ENCODE measurements around the gene ATG10. TPM values are rescaled to one million over a fixed set of nuclear protein-coding genes. Genes with fewer than 3 reads are reported as not detected.

Gene ATG10
- total and polyA plus RNA-seq, 2 of the 8 experiments (the other 6 are each of a cell fraction or from before 2014, with no cell fraction given) = 3.7 to 8.8 TPM

DNA sequence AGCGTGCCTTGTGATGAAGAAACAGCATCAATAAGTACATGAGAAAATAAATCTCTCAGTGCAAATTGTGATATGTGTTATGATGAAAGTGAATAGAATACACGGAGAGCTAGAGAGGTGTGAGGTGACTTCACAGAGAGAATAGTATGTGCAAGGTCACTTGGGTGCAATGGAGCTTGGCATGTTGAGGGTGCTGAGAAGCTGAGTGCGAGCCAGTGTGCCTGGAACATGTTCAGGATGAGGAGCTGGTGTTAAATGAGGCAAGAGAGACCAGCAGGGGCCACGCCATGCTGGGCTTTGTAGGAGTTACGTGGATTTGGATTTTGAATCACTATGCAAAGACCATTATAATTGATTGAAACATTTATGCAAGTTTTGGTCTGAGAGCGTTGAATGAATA lies 319.1 kb downstream of the ATG10 start (continued):
- no peak for TF ChIP-seq GTF2F1 (IDR thresholded peaks at IDR 0.05; ENCODE audit: borderline replicate concordance, low read depth, low read length)
- no peak for TF ChIP-seq CBX5 (IDR thresholded peaks at IDR 0.05; ENCODE audit: low read depth, low read length)
- no peak for TF ChIP-seq RFX5 (IDR thresholded peaks at IDR 0.05; ENCODE audit: borderline replicate concordance, low read depth, low read length)
- no peak for TF ChIP-seq TAF7 (optimal IDR thresholded peaks at IDR 0.05; ENCODE audit: borderline replicate concordance, low read depth, low read length)
- TF ChIP-seq, protein P1, sequence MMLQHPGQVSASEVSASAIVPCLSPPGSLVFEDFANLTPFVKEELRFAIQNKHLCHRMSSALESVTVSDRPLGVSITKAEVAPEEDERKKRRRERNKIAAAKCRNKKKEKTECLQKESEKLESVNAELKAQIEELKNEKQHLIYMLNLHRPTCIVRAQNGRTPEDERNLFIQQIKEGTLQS (IDR thresholded peaks at IDR 0.05; ENCODE audit: insufficient read depth, low read depth, low read length) = no peak
- TF ChIP-seq, protein P2, sequence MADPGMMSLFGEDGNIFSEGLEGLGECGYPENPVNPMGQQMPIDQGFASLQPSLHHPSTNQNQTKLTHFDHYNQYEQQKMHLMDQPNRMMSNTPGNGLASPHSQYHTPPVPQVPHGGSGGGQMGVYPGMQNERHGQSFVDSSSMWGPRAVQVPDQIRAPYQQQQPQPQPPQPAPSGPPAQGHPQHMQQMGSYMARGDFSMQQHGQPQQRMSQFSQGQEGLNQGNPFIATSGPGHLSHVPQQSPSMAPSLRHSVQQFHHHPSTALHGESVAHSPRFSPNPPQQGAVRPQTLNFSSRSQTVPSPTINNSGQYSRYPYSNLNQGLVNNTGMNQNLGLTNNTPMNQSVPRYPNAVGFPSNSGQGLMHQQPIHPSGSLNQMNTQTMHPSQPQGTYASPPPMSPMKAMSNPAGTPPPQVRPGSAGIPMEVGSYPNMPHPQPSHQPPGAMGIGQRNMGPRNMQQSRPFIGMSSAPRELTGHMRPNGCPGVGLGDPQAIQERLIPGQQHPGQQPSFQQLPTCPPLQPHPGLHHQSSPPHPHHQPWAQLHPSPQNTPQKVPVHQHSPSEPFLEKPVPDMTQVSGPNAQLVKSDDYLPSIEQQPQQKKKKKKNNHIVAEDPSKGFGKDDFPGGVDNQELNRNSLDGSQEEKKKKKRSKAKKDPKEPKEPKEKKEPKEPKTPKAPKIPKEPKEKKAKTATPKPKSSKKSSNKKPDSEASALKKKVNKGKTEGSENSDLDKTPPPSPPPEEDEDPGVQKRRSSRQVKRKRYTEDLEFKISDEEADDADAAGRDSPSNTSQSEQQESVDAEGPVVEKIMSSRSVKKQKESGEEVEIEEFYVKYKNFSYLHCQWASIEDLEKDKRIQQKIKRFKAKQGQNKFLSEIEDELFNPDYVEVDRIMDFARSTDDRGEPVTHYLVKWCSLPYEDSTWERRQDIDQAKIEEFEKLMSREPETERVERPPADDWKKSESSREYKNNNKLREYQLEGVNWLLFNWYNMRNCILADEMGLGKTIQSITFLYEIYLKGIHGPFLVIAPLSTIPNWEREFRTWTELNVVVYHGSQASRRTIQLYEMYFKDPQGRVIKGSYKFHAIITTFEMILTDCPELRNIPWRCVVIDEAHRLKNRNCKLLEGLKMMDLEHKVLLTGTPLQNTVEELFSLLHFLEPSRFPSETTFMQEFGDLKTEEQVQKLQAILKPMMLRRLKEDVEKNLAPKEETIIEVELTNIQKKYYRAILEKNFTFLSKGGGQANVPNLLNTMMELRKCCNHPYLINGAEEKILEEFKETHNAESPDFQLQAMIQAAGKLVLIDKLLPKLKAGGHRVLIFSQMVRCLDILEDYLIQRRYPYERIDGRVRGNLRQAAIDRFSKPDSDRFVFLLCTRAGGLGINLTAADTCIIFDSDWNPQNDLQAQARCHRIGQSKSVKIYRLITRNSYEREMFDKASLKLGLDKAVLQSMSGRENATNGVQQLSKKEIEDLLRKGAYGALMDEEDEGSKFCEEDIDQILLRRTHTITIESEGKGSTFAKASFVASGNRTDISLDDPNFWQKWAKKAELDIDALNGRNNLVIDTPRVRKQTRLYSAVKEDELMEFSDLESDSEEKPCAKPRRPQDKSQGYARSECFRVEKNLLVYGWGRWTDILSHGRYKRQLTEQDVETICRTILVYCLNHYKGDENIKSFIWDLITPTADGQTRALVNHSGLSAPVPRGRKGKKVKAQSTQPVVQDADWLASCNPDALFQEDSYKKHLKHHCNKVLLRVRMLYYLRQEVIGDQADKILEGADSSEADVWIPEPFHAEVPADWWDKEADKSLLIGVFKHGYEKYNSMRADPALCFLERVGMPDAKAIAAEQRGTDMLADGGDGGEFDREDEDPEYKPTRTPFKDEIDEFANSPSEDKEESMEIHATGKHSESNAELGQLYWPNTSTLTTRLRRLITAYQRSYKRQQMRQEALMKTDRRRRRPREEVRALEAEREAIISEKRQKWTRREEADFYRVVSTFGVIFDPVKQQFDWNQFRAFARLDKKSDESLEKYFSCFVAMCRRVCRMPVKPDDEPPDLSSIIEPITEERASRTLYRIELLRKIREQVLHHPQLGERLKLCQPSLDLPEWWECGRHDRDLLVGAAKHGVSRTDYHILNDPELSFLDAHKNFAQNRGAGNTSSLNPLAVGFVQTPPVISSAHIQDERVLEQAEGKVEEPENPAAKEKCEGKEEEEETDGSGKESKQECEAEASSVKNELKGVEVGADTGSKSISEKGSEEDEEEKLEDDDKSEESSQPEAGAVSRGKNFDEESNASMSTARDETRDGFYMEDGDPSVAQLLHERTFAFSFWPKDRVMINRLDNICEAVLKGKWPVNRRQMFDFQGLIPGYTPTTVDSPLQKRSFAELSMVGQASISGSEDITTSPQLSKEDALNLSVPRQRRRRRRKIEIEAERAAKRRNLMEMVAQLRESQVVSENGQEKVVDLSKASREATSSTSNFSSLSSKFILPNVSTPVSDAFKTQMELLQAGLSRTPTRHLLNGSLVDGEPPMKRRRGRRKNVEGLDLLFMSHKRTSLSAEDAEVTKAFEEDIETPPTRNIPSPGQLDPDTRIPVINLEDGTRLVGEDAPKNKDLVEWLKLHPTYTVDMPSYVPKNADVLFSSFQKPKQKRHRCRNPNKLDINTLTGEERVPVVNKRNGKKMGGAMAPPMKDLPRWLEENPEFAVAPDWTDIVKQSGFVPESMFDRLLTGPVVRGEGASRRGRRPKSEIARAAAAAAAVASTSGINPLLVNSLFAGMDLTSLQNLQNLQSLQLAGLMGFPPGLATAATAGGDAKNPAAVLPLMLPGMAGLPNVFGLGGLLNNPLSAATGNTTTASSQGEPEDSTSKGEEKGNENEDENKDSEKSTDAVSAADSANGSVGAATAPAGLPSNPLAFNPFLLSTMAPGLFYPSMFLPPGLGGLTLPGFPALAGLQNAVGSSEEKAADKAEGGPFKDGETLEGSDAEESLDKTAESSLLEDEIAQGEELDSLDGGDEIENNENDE (IDR thresholded peaks at IDR 0.05; ENCODE audit: insufficient replicate concordance, low read length) = no peak
- TF ChIP-seq, protein P3, sequence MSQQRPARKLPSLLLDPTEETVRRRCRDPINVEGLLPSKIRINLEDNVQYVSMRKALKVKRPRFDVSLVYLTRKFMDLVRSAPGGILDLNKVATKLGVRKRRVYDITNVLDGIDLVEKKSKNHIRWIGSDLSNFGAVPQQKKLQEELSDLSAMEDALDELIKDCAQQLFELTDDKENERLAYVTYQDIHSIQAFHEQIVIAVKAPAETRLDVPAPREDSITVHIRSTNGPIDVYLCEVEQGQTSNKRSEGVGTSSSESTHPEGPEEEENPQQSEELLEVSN (IDR thresholded peaks at IDR 0.05) = no peak

All from H1 (cell line).